SKM-1 treated with dmso at 0.1 percent for 144 hours (cell line): ENCODE data around the gene KTI12.

Source experiments
- DNase-seq: peaks from one replicate; lab custom pipeline; 2025; ENCODE audit not compliant: unreplicated experiment; lab: John Stamatoyannopoulos, UW

KTI12 gene

GRCh38 chr1:51989582-51990477 is 43.8 kb downstream of the KTI12 start:
- DNase-seq, result no peak

GRCh38 chr1:51988254-51988653 is 45.4 kb downstream of the KTI12 start:
- DNase-seq, result no peak

GRCh38 chr1:51986718-51987117 is 46.9 kb downstream of the KTI12 start:
- DNase-seq, result no peak

- DNase-seq, result no peak
These were observed 51.4 kb downstream of the KTI12 start for GRCh38 chr1:51982161-51982560.
